GM23338 (cell line): ENCODE data around the gene SELENOH. TPM values are rescaled to one million over a fixed set of nuclear protein-coding genes. Genes with fewer than 3 reads are reported as not detected.

Source experiments
- ATAC-seq: fragments of 200-7000 bp; cut with Tn5 transposase; 3 replicates; pipeline ENCODE4 v1.9.1; 2020
- DNase-seq: peaks from one replicate; pipeline ENCODE4 v3.0.0-alpha.2; 2015; ENCODE audit warnings: low spot score
- H2AFZ ChIP-seq: fragments of 200-600 bp; sonication (generic); 2 replicates; pipeline ENCODE4 v1.8.0; 2016; ENCODE audit warnings: antibody characterized with exemption, mild to moderate bottlenecking, moderate library complexity
- H3F3A ChIP-seq: fragments of 200-600 bp; sonication (generic); replicated peaks from 2 replicates; pipeline ENCODE4 v1.8.0; 2017; ENCODE audit warnings: antibody characterized with exemption, mixed run types, low read depth
- H3K27ac ChIP-seq: fragments of 200-600 bp; sonication (generic); 2 replicates; pipeline ENCODE4 v1.6.1; 2016; ENCODE audit warnings: low read depth
- H3K27me3 ChIP-seq: fragments of 200-600 bp; sonication (generic); 2 replicates; pipeline ENCODE4 v1.8.0; 2016; ENCODE audit warnings: mild to moderate bottlenecking, mixed run types, moderate library complexity; ENCODE audit not compliant: insufficient read depth
- H3K36me3 ChIP-seq: fragments of 200-600 bp; sonication (generic); 2 replicates; pipeline ENCODE4 v1.8.0; 2016; ENCODE audit warnings: mild to moderate bottlenecking; ENCODE audit not compliant: insufficient read depth
- H3K4me1 ChIP-seq: fragments of 200-600 bp; sonication (generic); 2 replicates; pipeline ENCODE4 v1.8.0; 2016; ENCODE audit warnings: mild to moderate bottlenecking, moderate library complexity; ENCODE audit not compliant: insufficient read depth
- H3K4me2 ChIP-seq: fragments of 200-600 bp; sonication (generic); 2 replicates; pipeline ENCODE4 v1.7.1; 2017; ENCODE audit warnings: mixed run types
- H3K4me3 ChIP-seq: fragments of 200-600 bp; sonication (generic); 2 replicates; pipeline ENCODE4 v1.6.1; 2016; ENCODE audit warnings: mixed run types
- H3K79me2 ChIP-seq: fragments of 200-600 bp; sonication (generic); replicated peaks from 2 replicates; pipeline ENCODE4 v1.8.0; 2017; ENCODE audit warnings: mild to moderate bottlenecking; ENCODE audit not compliant: insufficient read depth
- H3K9me2 ChIP-seq: fragments of 200-600 bp; sonication (generic); 2 replicates; pipeline ENCODE4 v1.8.0; 2017; ENCODE audit not compliant: insufficient read depth
- H4K20me1 ChIP-seq: fragments of 200-600 bp; sonication (generic); replicated peaks from 2 replicates; pipeline ENCODE4 v1.8.0; 2017; ENCODE audit warnings: mild to moderate bottlenecking; ENCODE audit not compliant: insufficient read depth
- H3K27ac Mint-ChIP-seq: 2 replicates; pipeline ENCODE4 v1.8.0; 2020; ENCODE audit warnings: inconsistent platforms, mild to moderate bottlenecking, moderate library complexity, mixed read lengths
- H3K27me3 Mint-ChIP-seq: 3 replicates; pipeline ENCODE4 v1.8.0; 2022; ENCODE audit warnings: low read depth, mild to moderate bottlenecking, moderate library complexity, mixed read lengths, inconsistent platforms; ENCODE audit not compliant: insufficient read depth, poor library complexity
- H3K36me3 Mint-ChIP-seq: 3 replicates; pipeline ENCODE4 v1.8.0; 2021; ENCODE audit warnings: low read depth, mild to moderate bottlenecking, inconsistent platforms, moderate library complexity, mixed read lengths
- H3K4me1 Mint-ChIP-seq: 3 replicates; pipeline ENCODE4 v1.8.0; 2020; ENCODE audit warnings: mild to moderate bottlenecking, inconsistent platforms, mixed read lengths
- H3K4me3 Mint-ChIP-seq: 3 replicates; pipeline ENCODE4 v1.8.0; 2021; ENCODE audit warnings: moderate library complexity, mild to moderate bottlenecking, inconsistent platforms, mixed read lengths
- H3K9me3 Mint-ChIP-seq: 3 replicates; pipeline ENCODE4 v1.8.0; 2020; ENCODE audit warnings: moderate library complexity, mild to moderate bottlenecking, inconsistent platforms, mixed read lengths
- CREB1 ChIP-seq: fragments of 250-450 bp; sonication (Bioruptor Pico); IDR thresholded peaks from 2 replicates; pipeline ENCODE4 v1.5.0; 2020; ENCODE audit warnings: low read depth, mild to moderate bottlenecking, moderate library complexity
- CTCF ChIP-seq, 2 experiments: fragments of 200-600 bp in 1 of 2; sonication (generic) in 1 of 2; conservative IDR thresholded peaks; 2 replicates each; pipeline versions ENCODE4 v1.5.1 to v1.6.1; 2016 to 2017; ENCODE audit warnings: antibody characterized with exemption in 2 of 2, low read depth in 2 of 2, mild to moderate bottlenecking in 2 of 2, moderate library complexity in 1 of 2
- ETS1 ChIP-seq: IDR thresholded peaks from 2 replicates; pipeline ENCODE4 v1.6.1; 2016; ENCODE audit warnings: antibody characterized with exemption
- EZH2 ChIP-seq: fragments of 200-600 bp; sonication (generic); IDR thresholded peaks from one replicate; pipeline ENCODE4 v1.8.0; 2017; ENCODE audit warnings: antibody characterized with exemption, mild to moderate bottlenecking, low read depth; ENCODE audit not compliant: unreplicated experiment
- EZH2phosphoT487 ChIP-seq: fragments of 200-600 bp; sonication (generic); IDR thresholded peaks from one replicate; pipeline ENCODE4 v1.8.1; 2018; ENCODE audit warnings: antibody characterized with exemption; ENCODE audit not compliant: unreplicated experiment
- JUNB ChIP-seq: IDR thresholded peaks from one replicate; pipeline ENCODE4 v1.6.1; 2016; ENCODE audit warnings: antibody characterized with exemption; ENCODE audit not compliant: unreplicated experiment
- NANOG ChIP-seq: IDR thresholded peaks from 2 replicates; pipeline ENCODE4 v1.6.1; 2016; ENCODE audit warnings: antibody characterized with exemption, borderline replicate concordance
- POLR2AphosphoS5 ChIP-seq: IDR thresholded peaks from 2 replicates; pipeline ENCODE4 v1.6.1; 2016; ENCODE audit warnings: antibody characterized with exemption, low read depth
- REST ChIP-seq: IDR thresholded peaks from one replicate; pipeline ENCODE4 v1.6.1; 2018; ENCODE audit warnings: antibody characterized with exemption; ENCODE audit not compliant: unreplicated experiment
- STAT1 ChIP-seq: IDR thresholded peaks from one replicate; pipeline ENCODE4 v1.6.1; 2016; ENCODE audit warnings: antibody characterized with exemption; ENCODE audit not compliant: unreplicated experiment
- ZNF114 ChIP-seq: fragments of 250-450 bp; sonication (Bioruptor Pico); IDR thresholded peaks from 2 replicates; pipeline ENCODE4 v1.5.0; 2020; ENCODE audit warnings: mild to moderate bottlenecking, moderate library complexity
- ZNF331 ChIP-seq: fragments of 250-450 bp; sonication (Bioruptor Pico); IDR thresholded peaks from 2 replicates; pipeline ENCODE4 v1.5.0; 2020; ENCODE audit warnings: low read depth, mild to moderate bottlenecking, moderate library complexity
- ZNF462 ChIP-seq: fragments of 250-450 bp; sonication (Bioruptor Pico); IDR thresholded peaks from 2 replicates; pipeline ENCODE4 v1.5.0; 2020; ENCODE audit warnings: mild to moderate bottlenecking, moderate library complexity
- polyA plus RNA-seq: library from polyadenylated mRNA; unstranded; fragments of >200 nt; fragmentation: Nextera tagmentation; extraction: Ambion mirVana; gene quantifications from 2 replicates; pipeline ENCODE4 v1.2.1, GENCODE V29; 2016
- total RNA-seq: library from RNA; depleted of rRNA; stranded (reverse); fragments of >200 nt; shearing (Covaris generic); gene quantifications from 2 replicates; pipeline ENCODE4 v1.2.3, GENCODE V29; 2014

The SELENOH gene
- total and polyA plus RNA-seq, 2 experiments from 2014 or later, result 282 to 379 TPM

- peaks cover 34% of the 10 kb centered on the region for H3K36me3 Mint-ChIP-seq
- Histone ChIP-seq H3K9me2 (no peaks in the 10 kb centered on the region), H3K27me3 (no peaks in the 10 kb centered on the region), H3K36me3 (peaks cover 13% of the 10 kb centered on the region), H2AFZ (no peak overlapping the region), H3K4me1 (peaks cover 13% of the 10 kb centered on the region), H3K4me3 (no peak overlapping the region), H3K79me2 (peaks cover 53% of the 10 kb centered on the region), H3K27ac (peak overlapping the region; percentile 51), H3K4me2 (0 out of 2 replicates have a peak overlapping the region, but pooled peaks have one; percentile 38), H4K20me1 (peaks cover 11% of the 10 kb centered on the region; the same call in 1 of the 2 replicates), H3F3A (peaks cover 30% of the 10 kb centered on the region)
- TF ChIP-seq CREB1 (CRISPR knock-in tag) (no peak), CTCF (conservative IDR thresholded peaks at IDR 0.05; ENCODE audit: low read depth in 2 of 2) (no peak), ZNF462 (CRISPR knock-in tag) (no peak), ZNF114 (CRISPR knock-in tag) (no peak), ZNF331 (CRISPR knock-in tag) (no peak), NANOG (no peak), JUNB (no peak), EZH2 (no peak), REST (no peak), POLR2AphosphoS5 (no peak), EZH2phosphoT487 (no peak), STAT1 (no peak), ETS1 (no peak)
- no peaks in the 10 kb centered on the region for H3K9me3 Mint-ChIP-seq
- DNase-seq (peak; percentile 21), ATAC-seq (peak; percentile 59)
- H3K27me3 Mint-ChIP-seq, result peaks cover 4% of the 10 kb centered on the region
- no peak overlapping the region for H3K4me3 Mint-ChIP-seq
- H3K27ac Mint-ChIP-seq, result peak overlapping the region; percentile 20
- peaks cover 18% of the 10 kb centered on the region for H3K4me1 Mint-ChIP-seq
Observed at GRCh38 chr11:57735619-57736298, 5.5 kb upstream of the SELENOH start.
